Motor neuron (in vitro differentiated cells): Measurements from ENCODE around the gene RMI2. TPM values are rescaled to one million over a fixed set of nuclear protein-coding genes. Genes with fewer than 3 reads are reported as not detected.
"Not testable (repeated sequence)": the region's sequence is repeated elsewhere in the genome, so short reads cannot be mapped to it uniquely, and the experiment has no call there.

Source experiments
- ATAC-seq, 8 experiments: fragments of 200-7000 bp; cut with Tn5 transposase; replicated peaks in 6 of 8; 2 replicates each; pipeline ENCODE4 v1.8.0; 2021; ENCODE audit warnings: mild to moderate bottlenecking in 8 of 8, moderate library complexity in 8 of 8
- H3K27ac ChIP-seq, 2 donors: fragments of 250-450 bp; sonication (Bioruptor Pico); 2 replicates each; pipeline ENCODE4 v1.9.0; 2021; ENCODE audit warnings: antibody characterized with exemption in 2 of 2, mild to moderate bottlenecking in 2 of 2, moderate library complexity in 1 of 2
- H3K4me1 ChIP-seq, 2 donors: fragments of 250-450 bp; sonication (Bioruptor Pico); replicated peaks in 1 of 2; 2 replicates each; pipeline ENCODE4 v1.6.1; 2021; ENCODE audit warnings: antibody characterized with exemption in 2 of 2, mild to moderate bottlenecking in 2 of 2, moderate library complexity in 1 of 2
- H3K4me3 ChIP-seq, 5 donors: fragments of 250-450 bp; sonication (Bioruptor Pico); 2 replicates each; pipeline ENCODE4 v1.9.0; 2021; ENCODE audit warnings: antibody characterized with exemption in 5 of 5, mild to moderate bottlenecking in 5 of 5, moderate library complexity in 4 of 5
- WGBS, 10 experiments: fragments of 450-650 bp; shearing (Covaris generic); methylation state at CpG; one replicate each; pipeline ENCODE4 v1.0.0; 2022; 5-methylcytosine and 5-hydroxymethylcytosine counted together
- in situ Hi-C, 9 experiments: fragments of 400-800 bp; cut with MboI; loops; one replicate each; pipeline ENCODE4 v1.15.0; 2021; ENCODE audit warnings: low sequenced_read_pairs in 9 of 9, low pct_unique_long_range_greater_than_20kb in 2 of 9; ENCODE audit not compliant: unreplicated experiment in 9 of 9
- total RNA-seq, 8 experiments: library from RNA; unstranded; fragments of 300-600 nt; gene quantifications; 2 replicates each; pipeline versions ENCODE4 v1.2.3 to v1.2.4, GENCODE V29; 2022

Gene RMI2
- total RNA-seq = 10 to 100 TPM in 3 of 8 experiments, 1 to 10 TPM in 5; 1.6 to 22.7 (median 5.2) TPM

DNA sequence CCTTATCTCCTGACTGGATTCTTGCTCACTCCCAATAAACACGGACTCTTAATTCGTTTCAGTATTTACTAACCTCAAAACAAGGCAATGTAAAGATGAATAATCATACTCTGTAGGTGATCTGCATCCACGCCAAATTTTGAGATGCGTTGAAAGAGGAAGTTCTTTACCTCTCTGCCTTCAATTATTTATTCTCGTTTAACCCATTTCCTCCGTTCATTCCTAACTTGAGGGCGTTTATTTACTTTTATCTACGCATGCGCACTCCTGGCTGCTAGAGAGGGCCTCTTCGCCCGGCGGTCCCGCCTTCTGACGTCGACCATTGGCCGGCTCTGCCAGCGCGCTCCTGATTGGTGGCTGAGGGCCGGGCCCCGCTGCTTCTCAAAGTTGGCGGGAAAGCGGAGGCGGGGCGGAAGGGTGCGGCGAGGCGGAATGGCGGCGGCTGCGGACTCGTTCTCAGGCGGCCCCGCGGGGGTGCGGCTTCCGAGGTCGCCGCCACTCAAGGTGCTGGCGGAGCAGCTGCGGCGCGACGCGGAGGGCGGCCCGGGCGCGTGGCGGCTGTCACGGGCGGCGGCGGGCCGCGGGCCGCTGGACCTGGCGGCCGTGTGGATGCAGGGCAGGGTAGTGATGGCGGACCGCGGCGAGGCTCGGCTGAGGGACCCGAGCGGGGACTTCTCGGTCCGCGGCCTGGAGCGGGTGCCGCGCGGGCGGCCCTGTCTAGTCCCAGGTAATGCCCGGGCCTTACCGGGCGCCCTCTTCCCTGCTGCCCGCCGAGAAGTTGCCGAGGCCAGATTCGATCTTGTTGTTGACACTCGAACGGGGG lies at the start of gene RMI2:
Gene RMI2, plus strand, starts transcription at position 420 of the 823 bp plus-strand sequence. Its CDS starts 13 bp downstream, at position 433.
- 0 to 5% (median 0%) methylated on average over 4 to 14 of the region's 82 CpGs; no CpG with 5 or more reads in 1 of the 10 experiments for WGBS, 10 experiments
- peak within 1 kb of the TSS; percentile 47 to 87 (median 73) for H3K4me3 ChIP-seq
- peaks cover 0 to 11% of the 10 kb centered on the region in 2 donors for H3K4me1 ChIP-seq
- in situ Hi-C loops = loop anchor here in 1 of 9 experiments (25.0 kb wide), 1 partner anchor 383 kb away; no protein-coding TSS in a partner anchor
- H3K27ac ChIP-seq = no peak within 1 kb of the TSS
- ATAC-seq = peak; percentile 96 to 99 (median 98)

DNA sequence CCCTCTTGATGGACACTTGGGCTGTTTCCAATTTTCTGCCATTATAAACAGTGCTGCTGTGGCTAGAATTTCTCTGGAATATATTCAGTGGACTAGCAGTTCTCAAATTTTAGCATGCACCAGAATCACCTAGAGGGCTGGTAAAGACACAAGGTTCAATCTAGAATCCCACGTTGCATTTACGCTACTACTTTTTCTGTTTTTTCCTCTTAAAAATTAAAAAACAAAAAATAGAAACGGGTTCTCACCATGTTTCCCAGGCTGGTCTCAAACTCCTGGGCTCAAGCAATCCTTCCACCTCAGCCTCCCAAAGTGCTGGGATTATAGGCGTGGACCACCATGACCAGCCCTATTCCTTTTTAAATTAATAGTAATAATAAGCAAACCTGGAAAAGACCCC lies 49.6 kb upstream of the RMI2 start:
- peaks cover 4 to 11% of the 10 kb centered on the region in 2 donors for H3K4me1 ChIP-seq
- WGBS, 10 experiments = 80 to 100% (median 95%) methylated on average over 1 to 4 of the region's 4 CpGs; no CpG with 5 or more reads in 3 of the 10 experiments
- no peak for ATAC-seq
- in situ Hi-C loops = no loop called here
- H3K4me3 ChIP-seq = no peak overlapping the region
- H3K27ac ChIP-seq = no peak overlapping the region

DNA sequence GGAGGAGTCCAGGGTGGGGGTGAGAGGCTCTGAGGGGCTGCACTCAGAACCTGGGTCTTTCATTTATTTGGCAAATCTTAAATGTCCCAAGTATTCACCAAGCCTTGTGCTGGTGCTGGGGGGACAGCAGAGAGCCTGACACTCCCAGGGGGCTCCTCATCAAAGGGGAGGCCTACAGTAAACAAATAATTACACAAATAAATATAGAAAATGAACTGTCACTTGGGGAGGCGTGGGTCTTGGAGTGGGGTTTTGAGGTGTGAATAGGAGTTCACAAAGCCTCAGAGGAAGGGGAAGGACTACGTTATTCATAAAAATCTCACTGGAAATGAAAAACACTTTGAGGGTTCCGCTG lies 48.9 kb upstream of the RMI2 start:
- in situ Hi-C loops = no loop called here
- Histone ChIP-seq H3K27ac (no peak overlapping the region), H3K4me1 (peaks cover 4 to 11% of the 10 kb centered on the region in 2 donors), H3K4me3 (no peak overlapping the region)
- 0 to 100% (median 78%) methylated on average over 1 to 3 of the region's 3 CpGs; no CpG with 5 or more reads in 5 of the 10 experiments for WGBS, 10 experiments
- no peak for ATAC-seq

DNA sequence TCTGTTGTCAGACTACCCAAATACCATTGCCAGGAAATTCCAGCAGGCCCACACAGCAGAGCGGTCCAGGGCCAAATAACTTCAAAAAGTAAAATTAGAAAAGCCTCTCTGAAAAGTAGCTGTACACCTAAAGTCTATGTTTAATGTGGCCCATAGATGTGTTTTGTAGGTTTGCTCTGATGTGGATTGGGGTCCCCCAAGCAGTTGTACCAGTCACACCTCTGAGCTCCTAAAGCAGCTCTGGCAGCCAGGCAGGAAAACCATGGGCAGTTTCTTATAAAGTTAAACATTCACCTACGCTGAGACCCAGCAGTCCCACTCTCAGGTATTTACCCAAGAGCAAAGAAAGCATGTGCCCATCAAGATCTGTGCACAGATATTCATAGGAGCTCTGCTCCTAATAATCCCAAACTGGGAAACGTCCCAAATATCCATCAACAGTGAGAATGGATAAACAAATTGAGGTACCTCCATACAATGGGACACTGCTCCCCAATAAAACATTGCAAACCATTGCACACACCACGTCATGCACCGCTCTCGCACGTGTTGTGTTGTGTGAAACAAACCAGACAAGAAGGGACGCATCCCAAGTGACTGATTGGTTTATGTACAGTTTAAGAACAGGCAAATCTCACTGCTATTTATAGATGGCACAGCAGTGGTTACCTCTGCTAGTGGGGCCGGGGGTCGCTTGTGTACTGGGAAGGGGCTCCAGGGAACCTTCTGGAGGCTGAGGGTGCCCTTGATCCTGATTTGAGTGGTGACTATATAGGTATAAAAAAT lies 48.4 kb upstream of the RMI2 start:
- WGBS, 10 experiments = 33 to 94% (median 76%) methylated on average over 1 to 6 of the region's 10 CpGs; no CpG with 5 or more reads in 4 of the 10 experiments
- Histone ChIP-seq H3K4me3 (no peak overlapping the region), H3K4me1 (peaks cover 4 to 11% of the 10 kb centered on the region in 2 donors), H3K27ac (no peak overlapping the region)
- peak in 5 of 8 experiments; percentile 8 to 39 (median 13) for ATAC-seq
- in situ Hi-C loops = no loop called here

DNA sequence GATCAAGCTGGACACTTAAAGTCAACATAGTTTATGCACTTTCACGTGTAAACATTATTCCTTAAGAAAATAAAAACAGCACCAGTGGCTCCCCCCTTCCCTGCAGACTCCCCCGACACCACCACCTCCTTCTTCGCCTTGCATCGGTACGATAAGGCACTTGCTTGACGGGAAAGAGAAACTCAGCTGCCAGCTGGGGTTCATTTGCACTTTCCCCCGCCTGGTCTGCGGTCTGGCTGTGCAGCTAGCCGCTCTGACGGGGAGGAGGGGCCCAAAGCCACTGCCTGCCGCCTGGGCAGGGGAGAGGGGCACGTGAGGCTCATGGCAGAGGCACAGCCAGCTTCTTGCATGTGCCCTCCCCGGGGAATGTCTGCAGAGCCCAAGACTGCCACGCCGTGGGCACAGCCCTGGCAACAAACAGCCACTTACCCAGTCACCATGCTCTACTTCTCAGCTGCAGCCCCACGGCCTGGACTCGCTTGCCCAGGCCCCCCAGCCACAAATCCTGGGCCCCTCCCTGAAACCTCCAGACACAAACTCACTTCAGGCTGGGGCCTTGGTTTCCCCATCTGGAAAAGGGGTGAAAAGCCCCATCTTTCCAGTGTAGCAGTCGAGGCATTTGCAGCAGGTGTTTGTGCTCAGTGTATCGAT lies 47.6 kb upstream of the RMI2 start:
- peak; percentile 87 to 98 (median 96) for ATAC-seq
- in situ Hi-C loops = no loop called here
- 2 to 43% (median 29%) methylated on average over 1 to 10 of the region's 19 CpGs; no CpG with 5 or more reads in 4 of the 10 experiments for WGBS, 10 experiments
- Histone ChIP-seq H3K4me1 (peaks cover 4 to 11% of the 10 kb centered on the region in 2 donors), H3K27ac (no peak overlapping the region), H3K4me3 (no peak overlapping the region)

DNA sequence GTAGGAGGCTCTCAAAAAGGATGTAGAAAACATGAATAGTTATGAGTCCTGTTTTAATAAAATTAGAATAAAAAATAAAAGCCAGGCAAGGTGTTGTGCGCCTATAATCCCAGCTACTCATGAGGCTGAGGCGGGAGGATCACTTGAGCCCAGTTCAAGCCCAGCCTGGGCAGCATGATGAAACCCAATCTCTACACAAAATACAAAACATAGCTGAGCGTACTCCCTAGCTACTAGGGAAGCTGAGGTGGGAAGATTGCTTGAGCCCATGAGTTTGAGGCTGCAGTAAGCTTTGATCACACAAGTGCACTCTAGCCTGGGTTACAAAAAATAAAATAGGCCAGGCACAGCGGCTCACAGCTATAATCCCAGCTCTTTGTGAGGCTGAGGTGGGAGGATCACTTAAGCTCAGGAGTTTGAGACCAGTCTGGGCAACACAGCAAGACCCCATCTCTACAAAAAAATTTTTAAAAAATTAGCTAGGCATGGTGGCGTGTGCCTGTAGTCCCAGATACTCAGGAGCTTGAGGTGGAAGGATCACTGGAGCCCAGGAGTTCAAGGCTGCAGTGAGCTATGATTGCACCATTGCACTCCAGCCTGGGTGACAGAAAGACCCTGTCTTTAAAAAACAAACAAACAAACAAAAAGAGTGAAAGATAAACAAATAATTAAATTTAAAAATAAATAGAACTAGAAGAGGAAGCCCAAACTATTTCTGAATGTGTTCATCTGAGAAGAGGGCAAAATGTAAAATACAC lies 46.9 kb upstream of the RMI2 start:
- peak in 6 of 8 experiments; percentile 4 to 45 (median 6) for ATAC-seq
- Histone ChIP-seq H3K4me1 (peaks cover 4 to 11% of the 10 kb centered on the region in 2 donors), H3K4me3 (no peak overlapping the region), H3K27ac (no peak overlapping the region)
- in situ Hi-C loops = no loop called here
- 80 to 100% (median 90%) methylated on average over 1 to 5 of the region's 5 CpGs; no CpG with 5 or more reads in 3 of the 10 experiments for WGBS, 10 experiments

DNA sequence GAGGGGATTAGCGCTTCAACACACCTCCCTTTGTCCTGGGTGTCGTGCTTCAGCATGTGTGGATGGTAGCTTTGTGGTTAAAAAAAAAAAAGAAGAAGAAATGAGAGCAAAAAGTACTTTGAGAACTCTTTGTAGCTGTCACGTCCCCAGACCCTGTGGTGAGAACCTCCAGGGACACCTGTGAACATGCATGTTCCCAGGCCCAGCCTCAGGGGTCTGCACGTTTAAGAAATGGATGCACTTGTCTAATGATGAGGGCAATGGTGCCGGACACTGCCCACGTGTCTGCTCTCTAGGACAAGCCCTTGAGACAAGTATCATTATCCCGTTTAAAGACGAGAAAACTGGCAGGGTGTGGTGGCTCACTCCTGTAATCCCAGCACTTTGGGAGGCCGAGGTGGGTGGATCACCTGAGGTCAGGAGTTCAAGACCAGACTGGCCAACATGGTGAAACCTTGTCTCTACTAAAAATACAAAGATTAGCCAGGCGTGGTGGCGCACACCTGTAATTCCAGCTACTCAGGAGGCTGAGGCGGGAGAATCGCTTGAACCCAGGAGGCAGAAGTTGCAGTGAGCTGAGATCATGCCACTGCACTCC lies 46.2 kb upstream of the RMI2 start:
- H3K4me1 ChIP-seq = peaks cover 4 to 11% of the 10 kb centered on the region in 2 donors
- in situ Hi-C loops, H3K27ac ChIP-seq, ATAC-seq, H3K4me3 ChIP-seq: not testable (repeated sequence)
- 57 to 100% (median 85%) methylated on average over 1 to 6 of the region's 13 CpGs; no CpG with 5 or more reads in 1 of the 10 experiments for WGBS, 10 experiments

DNA sequence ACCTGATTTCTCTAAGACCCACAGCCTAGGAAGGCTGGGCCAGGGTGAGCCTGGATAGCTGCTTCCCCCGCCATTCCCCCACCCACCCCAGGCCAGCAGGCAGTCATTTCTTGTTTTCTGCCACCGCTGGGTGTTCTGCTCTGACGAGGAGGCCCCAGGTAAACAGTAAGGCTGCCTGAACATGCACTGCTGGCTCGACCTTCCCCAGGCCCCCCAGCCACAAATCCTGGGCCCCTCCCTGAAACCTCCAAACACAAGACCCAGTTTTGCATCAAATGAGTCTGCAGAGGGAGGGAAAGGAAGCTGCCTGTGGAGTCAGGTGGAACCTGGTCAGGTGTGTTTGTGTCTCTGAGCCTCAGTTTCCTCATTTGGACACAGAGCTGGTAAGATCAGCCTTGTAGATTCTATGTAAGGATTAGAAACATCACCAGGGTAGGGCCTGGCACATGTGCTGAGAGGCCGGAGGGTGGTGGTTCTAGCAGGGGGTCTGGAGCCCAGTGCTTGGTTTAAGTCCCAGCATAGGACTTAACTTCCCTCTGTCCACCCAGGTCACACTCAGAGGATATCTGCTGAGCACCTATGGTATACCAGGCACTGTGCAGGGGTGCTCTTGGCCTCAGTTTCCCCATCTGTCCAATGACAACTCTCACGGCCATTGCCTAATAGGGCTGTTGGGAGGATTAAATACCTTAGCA lies 45.2 kb upstream of the RMI2 start:
- Histone ChIP-seq H3K27ac (no peak overlapping the region), H3K4me1 (peaks cover 4 to 11% of the 10 kb centered on the region in 2 donors), H3K4me3 (no peak overlapping the region)
- ATAC-seq = no peak
- in situ Hi-C loops = no loop called here
- WGBS, 10 experiments = 100% methylated on average over 1 of the region's 6 CpGs; no CpG with 5 or more reads in 9 of the 10 experiments

DNA sequence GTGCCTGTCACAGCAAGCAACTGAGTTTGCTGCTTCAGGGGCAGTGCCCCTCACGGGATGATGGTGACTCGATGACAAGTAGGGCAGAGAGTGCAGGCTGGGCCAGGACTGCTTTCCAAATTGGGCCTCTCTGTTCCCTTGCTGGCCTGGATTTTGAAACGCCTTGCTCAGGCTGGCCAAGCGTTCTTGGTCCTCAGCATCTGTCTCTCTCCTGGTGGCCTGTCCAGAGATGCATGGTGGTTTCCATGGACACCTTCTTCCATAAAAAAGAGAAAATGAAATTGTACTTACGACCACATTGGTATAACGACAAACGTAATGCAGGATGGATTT lies 44.7 kb upstream of the RMI2 start:
- H3K27ac ChIP-seq = no peak overlapping the region
- 41 to 92% (median 83%) methylated on average over 2 to 7 of the region's 7 CpGs; no CpG with 5 or more reads in 2 of the 10 experiments for WGBS, 10 experiments
- no peak overlapping the region for H3K4me3 ChIP-seq
- H3K4me1 ChIP-seq = peaks cover 4 to 11% of the 10 kb centered on the region in 2 donors
- in situ Hi-C loops = no loop called here
- ATAC-seq = no peak

DNA sequence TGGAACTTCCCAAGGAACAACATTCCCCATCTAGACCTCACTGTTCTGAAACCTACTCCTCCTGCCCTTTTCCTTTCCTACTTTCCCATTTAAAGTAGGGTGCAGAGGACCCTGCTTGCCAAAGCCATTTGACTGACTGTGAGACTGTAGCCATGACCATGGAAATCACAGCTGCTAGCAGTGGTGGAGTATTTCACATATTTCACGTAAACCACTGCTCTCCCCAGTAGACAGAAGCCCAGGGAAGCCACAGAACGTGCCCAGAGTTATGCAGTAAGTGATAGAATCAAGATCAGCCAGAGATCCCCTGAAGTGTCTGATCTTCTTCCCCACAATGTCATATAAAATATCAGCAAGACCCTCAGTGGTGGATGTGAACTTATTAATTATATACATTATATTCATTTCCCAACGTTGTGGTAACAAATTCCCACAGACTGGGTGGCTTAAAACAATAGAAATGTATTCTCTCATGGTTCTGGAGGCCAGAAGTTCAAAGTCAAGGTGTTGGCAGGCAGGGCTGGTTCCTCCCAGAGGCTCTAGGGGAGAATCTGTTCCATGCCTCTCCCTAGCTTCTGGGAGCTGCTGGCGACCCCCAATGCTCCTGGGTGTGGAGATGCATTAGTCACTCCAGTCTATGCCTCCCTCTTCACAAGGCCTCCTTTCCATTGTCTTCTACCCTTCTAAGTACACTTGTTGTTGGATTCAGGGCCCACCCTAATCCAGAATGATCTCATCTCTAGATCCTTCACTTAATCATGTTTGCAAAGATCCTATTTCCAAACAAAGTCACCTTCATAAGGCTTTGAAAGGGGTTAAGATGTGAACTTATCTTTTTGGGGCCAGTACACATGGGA lies 43.4 kb upstream of the RMI2 start:
- H3K27ac ChIP-seq = no peak overlapping the region
- H3K4me3 ChIP-seq = no peak overlapping the region
- in situ Hi-C loops = no loop called here
- 20 to 100% (median 60%) methylated on average over 1 to 4 of the region's 4 CpGs; no CpG with 5 or more reads in 3 of the 10 experiments for WGBS, 10 experiments
- peaks cover 4 to 10% of the 10 kb centered on the region in 2 donors for H3K4me1 ChIP-seq
- ATAC-seq = peak in 1 of 8 experiments; percentile 52

DNA sequence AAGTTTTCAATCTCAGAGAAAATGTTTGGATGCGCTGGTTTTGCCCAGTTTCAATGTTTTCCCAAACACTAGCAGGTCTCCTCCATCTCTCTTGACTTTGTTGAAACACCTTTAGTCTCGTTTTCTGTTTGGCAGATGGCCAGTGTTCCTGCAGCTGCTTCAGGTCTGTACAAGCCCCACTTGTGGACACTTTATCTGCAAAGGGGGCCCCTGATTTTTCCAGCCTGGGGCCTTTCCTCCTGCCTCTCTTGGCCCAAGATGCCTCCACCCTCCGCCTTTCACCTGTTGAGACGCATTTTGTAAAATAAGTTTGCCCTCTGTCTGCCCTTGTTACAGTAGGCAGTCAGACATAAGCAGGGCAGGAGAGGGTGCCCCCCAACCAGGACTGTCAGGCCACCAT lies 42.3 kb upstream of the RMI2 start:
- Histone ChIP-seq H3K27ac (no peak overlapping the region), H3K4me3 (no peak overlapping the region), H3K4me1 (no peaks in the 10 kb centered on the region)
- in situ Hi-C loops = no loop called here
- ATAC-seq = no peak
- WGBS, 10 experiments = 17 to 100% (median 83%) methylated on average over 1 to 2 of the region's 4 CpGs; no CpG with 5 or more reads in 4 of the 10 experiments
